HuH-7.5 (cell line): ENCODE measurements around the gene OFD1.
A peak's percentile ranks its signal among the peaks of the same experiment; 100 is the strongest.

Experiments used
- DNase-seq: peaks from one replicate; pipeline ENCODE4 v3.0.0; 2011; ENCODE audit warnings: low spot score

OFD1 gene

GRCh38 chrX:13734278-13735172 lies at the start of gene OFD1, which contains the start of gene TRAPPC2:
OFD1 (plus strand) TSS chrX:13734748; CDS start chrX:13735072, 324 bp downstream.
TRAPPC2 (minus strand) TSS chrX:13734620; CDS start chrX:13719963, 14,657 bp downstream.
- DNase-seq, result peak; percentile 44

- DNase-seq, result no peak
These were observed 49.3 kb upstream of the OFD1 start for GRCh38 chrX:13685126-13685763.

GRCh38 chrX:13687203-13687602 lies 47.3 kb upstream of the OFD1 start:
- no peak for DNase-seq

- no peak for DNase-seq
These were observed 46.1 kb upstream of the OFD1 start for GRCh38 chrX:13688384-13688957.

GRCh38 chrX:13688958-13689740 lies 45.4 kb upstream of the OFD1 start, which contains the start of gene RAB9A:
RAB9A (plus strand) TSS chrX:13689128; CDS start chrX:13708747, 19,619 bp downstream.
- DNase-seq, result peak; percentile 51

GRCh38 chrX:13689741-13690211 lies 44.8 kb upstream of the OFD1 start:
- no peak for DNase-seq

GRCh38 chrX:13690836-13691235 lies 43.7 kb upstream of the OFD1 start:
- DNase-seq, result no peak

GRCh38 chrX:13691841-13692371 lies 42.6 kb upstream of the OFD1 start:
- DNase-seq, result no peak

GRCh38 chrX:13692771-13693231 lies 41.7 kb upstream of the OFD1 start:
- no peak for DNase-seq

- DNase-seq, result no peak
These were observed 41.1 kb upstream of the OFD1 start for GRCh38 chrX:13693341-13693961.

GRCh38 chrX:13694359-13694758 lies 40.2 kb upstream of the OFD1 start:
- DNase-seq, result no peak

GRCh38 chrX:13694983-13695382 lies 39.6 kb upstream of the OFD1 start:
- no peak for DNase-seq

GRCh38 chrX:13695601-13696115 lies 38.9 kb upstream of the OFD1 start:
- DNase-seq, result no peak

- DNase-seq, result no peak
These were observed 37.1 kb upstream of the OFD1 start for GRCh38 chrX:13697455-13697854.

- no peak for DNase-seq
These were observed 36.6 kb upstream of the OFD1 start for GRCh38 chrX:13697976-13698375.

- DNase-seq, result no peak
These were observed 36.1 kb upstream of the OFD1 start for GRCh38 chrX:13698432-13698831.

GRCh38 chrX:13699183-13699826 lies 35.2 kb upstream of the OFD1 start:
- no peak for DNase-seq

GRCh38 chrX:13700380-13700779 lies 34.2 kb upstream of the OFD1 start:
- no peak for DNase-seq

- no peak for DNase-seq
These were observed 32.3 kb upstream of the OFD1 start for GRCh38 chrX:13702111-13702789.

- DNase-seq, result no peak
These were observed 31.4 kb upstream of the OFD1 start for GRCh38 chrX:13703135-13703534.
